DOHH2 (cell line): ENCODE data around the gene FUT7.

Experiments
- EZH2phosphoT487 ChIP-seq: fragments of 200-600 bp; sonication (generic); IDR thresholded peaks from 2 replicates; pipeline ENCODE4 v1.6.1; 2017; ENCODE audit warnings: borderline replicate concordance, mild to moderate bottlenecking, antibody characterized with exemption, low read length, moderate library complexity, mixed read lengths
- TF ChIP-seq, protein P1 (sequence below): fragments of 200-600 bp; sonication (generic); IDR thresholded peaks from one replicate; pipeline ENCODE4 v1.5.1; 2014; ENCODE audit warnings: antibody characterized with exemption, mild to moderate bottlenecking, low read depth, low read length; ENCODE audit not compliant: poor library complexity, severe bottlenecking

DNA sequence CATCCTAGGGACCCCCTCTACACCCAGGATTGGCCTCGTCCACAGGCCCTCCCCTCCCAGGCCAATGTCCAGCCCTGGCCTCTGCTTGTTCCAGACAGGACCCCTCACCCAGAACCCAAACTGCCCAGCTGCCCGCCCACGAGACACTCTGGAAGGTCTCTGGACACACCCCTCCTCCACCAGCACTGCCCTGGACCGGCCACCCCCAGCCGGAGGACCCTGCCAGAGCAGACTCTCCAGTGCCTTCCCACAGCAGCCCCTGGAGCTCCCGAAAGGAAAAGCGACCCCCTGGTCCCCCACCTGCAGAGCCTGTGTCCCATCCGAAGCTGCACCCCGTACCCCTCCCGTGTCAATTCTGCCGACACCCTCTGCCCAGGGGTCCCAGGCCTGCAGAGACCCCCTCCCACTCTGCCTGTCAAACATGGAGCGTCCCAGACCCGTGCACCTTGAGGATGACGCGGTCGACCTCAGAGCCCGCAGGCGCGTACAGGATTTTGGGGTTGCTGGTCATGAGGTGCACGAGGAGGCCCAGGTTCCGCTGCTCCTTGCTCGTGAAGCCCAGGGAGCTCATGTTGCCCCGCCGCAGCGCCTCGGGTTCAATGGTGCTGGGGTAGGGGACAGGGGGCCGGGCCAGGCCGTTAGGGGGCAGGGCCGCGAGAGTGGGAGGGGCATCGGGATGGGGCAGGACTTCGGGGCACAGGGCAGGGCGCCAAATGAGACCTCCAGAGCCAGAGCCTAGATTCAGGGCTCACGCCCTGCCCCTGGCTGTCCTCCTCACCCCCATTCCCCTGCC lies 11.8 kb downstream of the FUT7 start:
- TF ChIP-seq, protein P1, sequence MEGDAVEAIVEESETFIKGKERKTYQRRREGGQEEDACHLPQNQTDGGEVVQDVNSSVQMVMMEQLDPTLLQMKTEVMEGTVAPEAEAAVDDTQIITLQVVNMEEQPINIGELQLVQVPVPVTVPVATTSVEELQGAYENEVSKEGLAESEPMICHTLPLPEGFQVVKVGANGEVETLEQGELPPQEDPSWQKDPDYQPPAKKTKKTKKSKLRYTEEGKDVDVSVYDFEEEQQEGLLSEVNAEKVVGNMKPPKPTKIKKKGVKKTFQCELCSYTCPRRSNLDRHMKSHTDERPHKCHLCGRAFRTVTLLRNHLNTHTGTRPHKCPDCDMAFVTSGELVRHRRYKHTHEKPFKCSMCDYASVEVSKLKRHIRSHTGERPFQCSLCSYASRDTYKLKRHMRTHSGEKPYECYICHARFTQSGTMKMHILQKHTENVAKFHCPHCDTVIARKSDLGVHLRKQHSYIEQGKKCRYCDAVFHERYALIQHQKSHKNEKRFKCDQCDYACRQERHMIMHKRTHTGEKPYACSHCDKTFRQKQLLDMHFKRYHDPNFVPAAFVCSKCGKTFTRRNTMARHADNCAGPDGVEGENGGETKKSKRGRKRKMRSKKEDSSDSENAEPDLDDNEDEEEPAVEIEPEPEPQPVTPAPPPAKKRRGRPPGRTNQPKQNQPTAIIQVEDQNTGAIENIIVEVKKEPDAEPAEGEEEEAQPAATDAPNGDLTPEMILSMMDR = no peak
- no peak for TF ChIP-seq EZH2phosphoT487
